Measurements from ENCODE around the gene C1QL4.

- TF ChIP-seq CTCF (IDR thresholded peaks at IDR 0.05) (no peak), POLR2A (IDR thresholded peaks at IDR 0.05) (no peak)
Observed at GRCh38 chr12:49284672-49285071, 52.3 kb downstream of the C1QL4 start.

Measured in uterus (tissue), 2 donors.